GM23248 (cell line): ENCODE data around the gene SLC8B1. TPM values are rescaled to one million over a fixed set of nuclear protein-coding genes. Genes with fewer than 3 reads are reported as not detected.

Experiments
- DNase-seq: peaks from one replicate; pipeline ENCODE4 v3.0.0-alpha.2; 2015
- H2AFZ ChIP-seq: fragments of 200-600 bp; sonication (generic); 2 replicates; pipeline ENCODE4 v1.6.1; 2016; ENCODE audit warnings: antibody characterized with exemption
- H3F3A ChIP-seq: fragments of 200-600 bp; sonication (generic); 2 replicates; pipeline ENCODE4 v1.6.1; 2016; ENCODE audit warnings: mild to moderate bottlenecking, antibody characterized with exemption, mixed run types; ENCODE audit not compliant: insufficient read depth
- H3K27ac ChIP-seq: fragments of 200-600 bp; sonication (generic); 2 replicates; pipeline ENCODE4 v1.5.1; 2016; ENCODE audit warnings: mild to moderate bottlenecking
- H3K27me3 ChIP-seq: fragments of 200-600 bp; sonication (generic); replicated peaks from 2 replicates; pipeline ENCODE4 v1.6.1; 2016; ENCODE audit warnings: mild to moderate bottlenecking; ENCODE audit not compliant: insufficient read depth
- H3K36me3 ChIP-seq: fragments of 200-600 bp; sonication (generic); 2 replicates; pipeline ENCODE4 v1.6.1; 2016; ENCODE audit warnings: low read depth, mild to moderate bottlenecking
- H3K4me1 ChIP-seq: fragments of 200-600 bp; sonication (generic); 2 replicates; pipeline ENCODE4 v1.6.1; 2016; ENCODE audit warnings: mild to moderate bottlenecking; ENCODE audit not compliant: insufficient read depth
- H3K4me2 ChIP-seq: fragments of 200-600 bp; sonication (generic); one replicate; pipeline ENCODE4 v1.6.1; 2016; ENCODE audit warnings: mild to moderate bottlenecking; ENCODE audit not compliant: unreplicated experiment
- H3K4me3 ChIP-seq: fragments of 200-600 bp; sonication (generic); 2 replicates; pipeline ENCODE4 v1.5.1; 2016; ENCODE audit warnings: mild to moderate bottlenecking
- H3K79me2 ChIP-seq: fragments of 200-600 bp; sonication (generic); 2 replicates; pipeline ENCODE4 v1.6.1; 2016; ENCODE audit warnings: mild to moderate bottlenecking; ENCODE audit not compliant: insufficient read depth
- H3K9ac ChIP-seq: fragments of 200-600 bp; sonication (generic); 2 replicates; pipeline ENCODE4 v1.6.1; 2016; ENCODE audit warnings: mild to moderate bottlenecking
- H3K9me2 ChIP-seq: fragments of 200-600 bp; sonication (generic); 2 replicates; pipeline ENCODE4 v1.6.1; 2016; ENCODE audit warnings: mixed run types, mild to moderate bottlenecking, moderate library complexity; ENCODE audit not compliant: insufficient read depth
- H3K9me3 ChIP-seq: fragments of 200-600 bp; sonication (generic); one replicate; pipeline ENCODE4 v1.6.1; 2017; ENCODE audit warnings: low read depth
- H4K20me1 ChIP-seq: fragments of 200-600 bp; sonication (generic); 2 replicates; pipeline ENCODE4 v1.6.0; 2016; ENCODE audit not compliant: insufficient read depth
- EZH2 ChIP-seq: fragments of 200-600 bp; sonication (generic); IDR thresholded peaks from 2 replicates; pipeline ENCODE4 v1.6.1; 2018; ENCODE audit warnings: antibody characterized with exemption, mild to moderate bottlenecking; ENCODE audit not compliant: insufficient read depth, poor library complexity, severe bottlenecking
- EZH2phosphoT487 ChIP-seq: fragments of 200-600 bp; sonication (generic); IDR thresholded peaks from 2 replicates; pipeline ENCODE4 v1.6.1; 2018; ENCODE audit warnings: antibody characterized with exemption, moderate library complexity, mild to moderate bottlenecking, low read depth; ENCODE audit not compliant: insufficient read depth
- WGBS, 2 experiments: methylation state at CpG; one replicate each; pipeline ENCODE4 v1.1.6; 2015 to 2017; ENCODE audit warnings: low lambda C conversion rate in 2 of 2, low coverage in 1 of 2; ENCODE audit errors: missing lambda C conversion rate in 2 of 2; 5-methylcytosine and 5-hydroxymethylcytosine counted together
- in situ Hi-C: fragments of 300-500 bp; cut with MboI; formaldehyde crosslinking; loops from 2 replicates; pipeline ENCODE4 v1.15.0; 2020
- polyA plus RNA-seq: library from polyadenylated mRNA; unstranded; fragments of >200 nt; fragmentation: Nextera tagmentation; extraction: Ambion mirVana; gene quantifications from 2 replicates; pipeline ENCODE4 v1.2.1, GENCODE V29; 2016
- total RNA-seq: library from RNA; depleted of rRNA; stranded (reverse); fragments of >200 nt; shearing (Covaris generic); gene quantifications from 2 replicates; pipeline ENCODE4 v1.2.3, GENCODE V29; 2014

Gene SLC8B1
- total and polyA plus RNA-seq, 2 experiments from 2014 or later = 6.6 to 9.0 TPM

DNA sequence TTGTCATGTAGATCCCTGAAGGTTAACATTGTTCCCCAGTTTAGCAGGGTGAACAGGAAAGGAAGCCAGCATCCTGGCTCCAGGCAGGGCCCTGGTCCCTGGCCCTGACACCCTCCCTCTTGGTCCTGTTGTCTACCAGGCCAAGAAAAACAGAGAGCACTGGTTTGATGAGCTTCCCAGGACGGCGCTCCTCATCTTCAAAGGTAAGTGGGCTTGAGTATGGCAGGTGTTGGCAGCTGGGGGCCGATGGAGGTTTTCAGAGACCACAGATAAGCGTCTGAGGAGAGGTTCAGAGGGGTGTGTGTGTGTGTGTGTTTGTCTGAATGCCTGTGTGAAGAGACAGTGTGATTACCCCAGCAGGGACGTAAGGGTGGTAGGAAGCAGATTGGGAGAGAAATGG lies 56.3 kb downstream of the SLC8B1 start:
- no peak for TF ChIP-seq EZH2
- no peak for TF ChIP-seq EZH2phosphoT487
- Histone ChIP-seq H4K20me1 (no peaks in the 10 kb centered on the region), H3K4me2 (no peak overlapping the region), H3K9me3 (no peaks in the 10 kb centered on the region), H3K4me1 (no peaks in the 10 kb centered on the region), H3K9me2 (no peaks in the 10 kb centered on the region), H3F3A (no peaks in the 10 kb centered on the region), H2AFZ (no peak overlapping the region), H3K79me2 (no peaks in the 10 kb centered on the region), H3K9ac (no peak overlapping the region), H3K36me3 (no peaks in the 10 kb centered on the region), H3K27ac (no peak overlapping the region), H3K27me3 (no peaks in the 10 kb centered on the region), H3K4me3 (no peak overlapping the region)
- 93 to 94% methylated on average over 5 of the region's 5 CpGs for WGBS, 2 experiments
- DNase-seq = no peak
- in situ Hi-C loops = no loop called here

DNA sequence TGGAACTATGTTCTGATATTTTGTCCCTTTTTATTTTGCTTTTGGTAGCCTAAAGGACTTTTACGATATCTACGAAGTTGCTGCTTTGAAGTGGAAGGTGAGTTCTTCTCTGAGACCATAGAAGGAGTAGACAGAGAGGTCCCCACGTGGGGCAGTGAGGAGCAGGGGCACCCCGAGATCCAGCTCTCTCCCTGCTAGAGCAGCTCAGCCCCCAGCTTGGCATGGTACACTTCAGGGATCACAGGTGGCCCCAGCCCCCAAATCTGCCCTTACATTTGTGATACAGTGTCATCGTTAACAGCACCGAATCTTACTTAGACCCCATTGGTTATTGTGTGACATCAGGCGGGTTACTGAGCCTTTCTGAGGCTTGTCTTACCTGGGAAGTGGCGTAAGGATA lies 56.8 kb downstream of the SLC8B1 start:
- DNase-seq = no peak
- no peak for TF ChIP-seq EZH2phosphoT487
- TF ChIP-seq EZH2 = no peak
- no peaks in the 10 kb centered on the region for H3K4me1 ChIP-seq
- in situ Hi-C loops = no loop called here
- H3K9ac ChIP-seq = no peak overlapping the region
- no peaks in the 10 kb centered on the region for H3K79me2 ChIP-seq
- H3K4me2 ChIP-seq = no peak overlapping the region
- H3K27ac ChIP-seq = no peak overlapping the region
- no peak overlapping the region for H3K4me3 ChIP-seq
- H3K36me3 ChIP-seq = no peaks in the 10 kb centered on the region
- no peak overlapping the region for H2AFZ ChIP-seq
- no peaks in the 10 kb centered on the region for H3K9me2 ChIP-seq
- H3K9me3 ChIP-seq = no peaks in the 10 kb centered on the region
- no peaks in the 10 kb centered on the region for H3F3A ChIP-seq
- no peaks in the 10 kb centered on the region for H4K20me1 ChIP-seq
- no peaks in the 10 kb centered on the region for H3K27me3 ChIP-seq
- WGBS, 2 experiments = 89 to 92% methylated on average over 8 of the region's 8 CpGs

- Histone ChIP-seq H3K9me3 (no peaks in the 10 kb centered on the region), H3K27ac (no peak overlapping the region), H3K9ac (no peak overlapping the region), H2AFZ (no peak overlapping the region), H3K4me1 (peaks cover 2% of the 10 kb centered on the region; the same call in 1 of the 2 replicates), H3K27me3 (no peaks in the 10 kb centered on the region), H4K20me1 (no peaks in the 10 kb centered on the region), H3K4me2 (no peak overlapping the region), H3F3A (0 out of 2 replicates have a peak, but pooled peaks cover 2% of the 10 kb centered on the region), H3K79me2 (no peaks in the 10 kb centered on the region), H3K4me3 (no peak overlapping the region), H3K9me2 (no peaks in the 10 kb centered on the region), H3K36me3 (no peaks in the 10 kb centered on the region)
- in situ Hi-C loops = no loop called here
- no peak for DNase-seq
- TF ChIP-seq EZH2 = no peak
- TF ChIP-seq EZH2phosphoT487 = no peak
- 87 to 93% methylated on average over 5 of the region's 5 CpGs for WGBS, 2 experiments
Observed at GRCh38 chr12:113277511-113277910, 57.4 kb downstream of the SLC8B1 start.

GRCh38 chr12:113276946-113277500 lies 57.9 kb downstream of the SLC8B1 start:
- Histone ChIP-seq H4K20me1 (no peaks in the 10 kb centered on the region), H3K9ac (no peak overlapping the region), H2AFZ (no peak overlapping the region), H3F3A (0 out of 2 replicates have a peak, but pooled peaks cover 7% of the 10 kb centered on the region), H3K4me3 (no peak overlapping the region), H3K27me3 (no peaks in the 10 kb centered on the region), H3K4me1 (peaks cover 7% of the 10 kb centered on the region; the same call in 1 of the 2 replicates), H3K36me3 (no peaks in the 10 kb centered on the region), H3K4me2 (no peak overlapping the region), H3K27ac (no peak overlapping the region), H3K9me2 (no peaks in the 10 kb centered on the region), H3K79me2 (no peaks in the 10 kb centered on the region), H3K9me3 (no peaks in the 10 kb centered on the region)
- TF ChIP-seq EZH2 (no peak), EZH2phosphoT487 (no peak)
- in situ Hi-C loops = no loop called here
- DNase-seq = no peak
- 92 to 95% methylated on average over 10 of the region's 10 CpGs for WGBS, 2 experiments
